GM19240 (cell line): Measurements from ENCODE around the gene GPC1.

Source experiments
- DNase-seq: peaks from one replicate; pipeline ENCODE4 v3.0.0; 2011; ENCODE audit warnings: low spot score; ENCODE audit not compliant: insufficient read length

The GPC1 gene

GRCh38 chr2:240511351-240512108 lies 76.1 kb downstream of the GPC1 start:
- DNase-seq: no peak

- DNase-seq: no peak
Measured at GRCh38 chr2:240512109-240512485, 76.6 kb downstream of the GPC1 start.

- DNase-seq: no peak
Measured at GRCh38 chr2:240512666-240513535, 77.4 kb downstream of the GPC1 start.

GRCh38 chr2:240513549-240514287 lies 78.3 kb downstream of the GPC1 start:
- peak; percentile 95 for DNase-seq

GRCh38 chr2:240514631-240515030 lies 79.2 kb downstream of the GPC1 start:
- DNase-seq: no peak

- DNase-seq: no peak
Measured at GRCh38 chr2:240517342-240517741, 81.9 kb downstream of the GPC1 start.
